Natural killer cell treated with Interleukin-12 subunit alpha and Interleukin-12 subunit beta and Interleukin-15 and Interleukin-18, amount 100 ng/mL, for 72 hours (primary cell): ENCODE measurements around the gene CDK5RAP3. TPM values are rescaled to one million over a fixed set of nuclear protein-coding genes. Genes with fewer than 3 reads are reported as not detected.
A peak's percentile ranks its signal among the peaks of the same experiment; 100 is the strongest.

Experiments
- ATAC-seq, 2 donors: fragments of 150-1000 bp; cut with Tn5 transposase in 1 of 2; sonication (Bioruptor Pico), chemical (Tn5 transposase) in 1 of 2; 2 replicates each; pipeline ENCODE4 v1.10.0; 2021
- DNase-seq: peaks from one replicate; pipeline ENCODE4 v3.0.0; 2022; ENCODE audit warnings: low spot score
- H3K27ac Mint-ChIP-seq, 2 donors: 1 replicate in 1 of 2; 2 replicates in 1 of 2; pipeline ENCODE4 v1.8.0; 2022; ENCODE audit warnings: mixed read lengths in 2 of 2, mild to moderate bottlenecking in 1 of 2, moderate library complexity in 1 of 2
- H3K27me3 Mint-ChIP-seq, 2 donors: 1 replicate in 1 of 2; 2 replicates in 1 of 2; pipeline ENCODE4 v1.8.0; 2022; ENCODE audit warnings: mixed read lengths in 2 of 2
- H3K36me3 Mint-ChIP-seq: one replicate; pipeline ENCODE4 v1.8.0; 2022; ENCODE audit warnings: mixed read lengths
- H3K4me1 Mint-ChIP-seq, 2 donors: 1 replicate in 1 of 2; 2 replicates in 1 of 2; pipeline ENCODE4 v1.8.0; 2022; ENCODE audit warnings: low read depth in 2 of 2, mixed read lengths in 2 of 2, mild to moderate bottlenecking in 1 of 2
- H3K4me3 Mint-ChIP-seq: one replicate; pipeline ENCODE4 v1.8.0; 2022; ENCODE audit warnings: mixed read lengths
- H3K9me3 Mint-ChIP-seq: 2 replicates; pipeline ENCODE4 v1.8.0; 2022; ENCODE audit warnings: mixed read lengths
- total RNA-seq, 2 donors: library from RNA; stranded (reverse); gene quantifications; one replicate each; pipeline ENCODE4 v1.2.3, GENCODE V29; 2022

Gene CDK5RAP3
- total RNA-seq, 2 donors from 2014 or later = 150 to 278 TPM

DNA sequence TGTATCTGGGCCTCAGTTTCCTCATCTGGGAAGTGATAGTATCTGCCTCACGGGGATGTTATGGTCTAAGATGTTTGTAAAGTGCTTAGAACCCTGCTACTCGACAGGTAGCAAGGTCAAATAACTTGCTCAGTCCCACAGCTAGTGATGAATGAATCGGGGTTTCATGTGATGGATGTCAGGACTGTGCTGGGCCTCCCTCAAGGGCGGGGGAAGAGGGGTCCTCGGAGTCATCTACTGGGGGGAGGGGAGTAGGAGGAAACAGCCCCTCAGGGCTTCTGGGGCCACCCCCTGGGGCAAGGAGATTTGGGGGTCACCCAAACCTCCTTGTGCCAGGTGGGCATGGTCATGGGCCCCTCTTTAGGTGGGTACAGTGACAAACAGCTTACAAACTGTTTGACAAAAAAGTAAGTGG lies 28.8 kb upstream of the CDK5RAP3 start:
- Mint-ChIP-seq H3K4me3 (peak overlapping the region; percentile 80), H3K4me1 (peaks cover 28 to 35% of the 10 kb centered on the region in 2 donors), H3K9me3 (peaks cover 3% of the 10 kb centered on the region), H3K36me3 (peaks cover 8% of the 10 kb centered on the region), H3K27ac (peak overlapping the region; percentile 54 to 71), H3K27me3 (no peaks in the 10 kb centered on the region)
- DNase-seq = peak; percentile 23
- no peak for ATAC-seq

DNA sequence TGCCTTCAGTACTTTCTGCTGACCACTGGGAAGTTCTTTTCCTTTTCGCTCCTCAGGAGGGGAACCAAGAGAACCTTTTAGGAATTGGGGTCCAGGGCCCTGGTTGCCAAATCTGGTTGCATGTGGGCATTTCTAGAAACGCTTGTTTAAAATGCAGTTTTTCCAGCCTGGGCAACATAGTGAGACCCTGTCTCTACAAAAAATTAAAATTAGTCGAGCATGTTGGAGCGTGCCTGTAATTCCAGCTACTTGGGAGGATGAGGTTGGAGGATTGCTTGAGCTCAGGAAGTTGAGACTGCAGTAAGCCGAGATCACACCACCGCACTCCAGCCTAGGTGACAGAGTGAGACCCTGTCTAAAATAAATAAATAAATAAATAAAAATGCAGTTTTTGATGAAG lies 28.3 kb upstream of the CDK5RAP3 start:
- H3K9me3 Mint-ChIP-seq = peaks cover 3% of the 10 kb centered on the region
- DNase-seq (no peak), ATAC-seq (no peak)
- H3K27ac Mint-ChIP-seq = peak overlapping the region; percentile 54 to 71
- H3K4me3 Mint-ChIP-seq = peak overlapping the region; percentile 80
- peaks cover 8% of the 10 kb centered on the region for H3K36me3 Mint-ChIP-seq
- H3K27me3 Mint-ChIP-seq = no peaks in the 10 kb centered on the region
- peaks cover 28 to 35% of the 10 kb centered on the region in 2 donors for H3K4me1 Mint-ChIP-seq

DNA sequence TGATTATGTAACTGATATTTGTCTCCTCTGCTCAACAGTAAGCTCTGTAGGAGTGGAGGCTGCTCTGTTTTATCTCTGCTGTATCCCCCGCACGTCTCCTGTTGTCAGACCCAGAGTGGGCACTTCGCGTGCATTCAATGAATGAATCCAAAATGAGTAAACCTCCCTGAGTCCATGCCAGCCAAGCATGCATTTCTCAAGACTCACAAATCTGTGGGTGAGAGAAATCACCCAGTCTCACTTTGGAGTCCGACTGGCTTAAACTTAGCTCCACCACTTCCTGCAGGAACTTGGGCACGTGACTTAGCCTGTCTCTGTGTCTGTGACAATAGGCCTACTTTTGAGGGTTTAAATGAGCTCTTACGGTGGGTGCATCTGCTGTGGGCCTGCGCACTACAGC lies 25.8 kb upstream of the CDK5RAP3 start:
- Mint-ChIP-seq H3K9me3 (peaks cover 3% of the 10 kb centered on the region), H3K27me3 (no peaks in the 10 kb centered on the region), H3K4me3 (peak overlapping the region; percentile 48), H3K4me1 (peaks cover 38 to 46% of the 10 kb centered on the region in 2 donors), H3K27ac (peak overlapping the region; percentile 46 to 49), H3K36me3 (peaks cover 8% of the 10 kb centered on the region)
- DNase-seq = no peak
- ATAC-seq = peak in 1 of 2 donors; percentile 3

- no peak for DNase-seq
- peaks cover 37 to 44% of the 10 kb centered on the region in 2 donors for H3K4me1 Mint-ChIP-seq
- no peak for ATAC-seq
- no peak overlapping the region for H3K4me3 Mint-ChIP-seq
- H3K9me3 Mint-ChIP-seq = peaks cover 3% of the 10 kb centered on the region
- H3K27ac Mint-ChIP-seq = peak overlapping the region; percentile 46 to 49
- no peaks in the 10 kb centered on the region for H3K27me3 Mint-ChIP-seq
- peaks cover 8% of the 10 kb centered on the region for H3K36me3 Mint-ChIP-seq
Observed at GRCh38 chr17:47945529-47946508, 25.1 kb upstream of the CDK5RAP3 start.

- Mint-ChIP-seq H3K27ac (no peak overlapping the region), H3K36me3 (peaks cover 4% of the 10 kb centered on the region), H3K9me3 (no peaks in the 10 kb centered on the region), H3K27me3 (no peaks in the 10 kb centered on the region), H3K4me1 (peaks cover 30 to 37% of the 10 kb centered on the region in 2 donors), H3K4me3 (no peak overlapping the region)
- ATAC-seq (no peak), DNase-seq (no peak)
Observed at GRCh38 chr17:47946516-47946915, 24.4 kb upstream of the CDK5RAP3 start.

- ATAC-seq = peak; percentile 79 to 85
- Mint-ChIP-seq H3K9me3 (no peaks in the 10 kb centered on the region), H3K4me1 (peaks cover 28 to 35% of the 10 kb centered on the region in 2 donors), H3K27me3 (no peaks in the 10 kb centered on the region), H3K4me3 (no peak overlapping the region), H3K27ac (no peak overlapping the region), H3K36me3 (peaks cover 4% of the 10 kb centered on the region)
- no peak for DNase-seq
Observed at GRCh38 chr17:47946929-47947397, 23.9 kb upstream of the CDK5RAP3 start.

DNA sequence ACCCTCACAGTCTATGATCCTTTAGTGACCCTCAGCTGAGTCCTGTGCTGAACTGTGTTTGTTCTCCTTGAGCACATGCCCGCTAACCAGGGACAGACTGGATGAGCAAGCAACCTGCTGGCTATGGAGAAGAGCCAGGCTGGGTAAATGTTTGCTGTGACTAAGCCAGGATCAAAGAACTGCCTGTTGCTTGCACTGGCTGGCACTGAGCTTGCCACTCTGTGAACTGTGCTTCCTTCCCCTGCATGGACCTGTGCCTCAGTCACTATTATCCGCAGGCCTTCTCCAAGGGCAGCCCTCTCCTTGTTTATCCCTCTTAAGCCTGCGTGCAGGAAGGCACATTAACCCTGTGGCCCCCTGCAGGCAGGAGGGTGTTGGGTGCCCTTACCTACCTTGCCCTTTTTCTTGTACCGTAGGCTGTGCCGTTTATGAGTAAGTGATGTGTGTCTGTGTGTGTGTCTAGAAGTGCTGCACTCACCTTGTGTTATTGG lies 22.2 kb upstream of the CDK5RAP3 start:
- Mint-ChIP-seq H3K4me1 (peaks cover 21 to 24% of the 10 kb centered on the region in 2 donors), H3K36me3 (peaks cover 4% of the 10 kb centered on the region), H3K27ac (peak overlapping the region; percentile 38 to 72), H3K27me3 (no peaks in the 10 kb centered on the region), H3K9me3 (no peaks in the 10 kb centered on the region), H3K4me3 (no peak overlapping the region)
- ATAC-seq = no peak
- no peak for DNase-seq

- H3K4me1 Mint-ChIP-seq = peaks cover 20 to 22% of the 10 kb centered on the region in 2 donors
- DNase-seq = peak; percentile 92
Observed at GRCh38 chr17:47949197-47949759, 21.6 kb upstream of the CDK5RAP3 start.

GRCh38 chr17:47949946-47950345 lies 21.0 kb upstream of the CDK5RAP3 start:
- ATAC-seq = no peak
- H3K4me1 Mint-ChIP-seq = peaks cover 16 to 18% of the 10 kb centered on the region in 2 donors
- peaks cover 2% of the 10 kb centered on the region for H3K36me3 Mint-ChIP-seq
- H3K27me3 Mint-ChIP-seq = no peaks in the 10 kb centered on the region
- DNase-seq = no peak
- no peaks in the 10 kb centered on the region for H3K9me3 Mint-ChIP-seq
- no peak overlapping the region for H3K4me3 Mint-ChIP-seq
- H3K27ac Mint-ChIP-seq = peak overlapping the region in 1 of 2 donors; percentile 38

More at GRCh38 chr17:47949197-47949759, 21.6 kb upstream of the CDK5RAP3 start:
- H3K4me3 Mint-ChIP-seq = peak overlapping the region; percentile 32
- ATAC-seq = peak; percentile 83 to 87
- peak overlapping the region; percentile 38 to 72 for H3K27ac Mint-ChIP-seq
- peaks cover 4% of the 10 kb centered on the region for H3K36me3 Mint-ChIP-seq
- H3K9me3 Mint-ChIP-seq = no peaks in the 10 kb centered on the region
- H3K27me3 Mint-ChIP-seq = no peaks in the 10 kb centered on the region

DNA sequence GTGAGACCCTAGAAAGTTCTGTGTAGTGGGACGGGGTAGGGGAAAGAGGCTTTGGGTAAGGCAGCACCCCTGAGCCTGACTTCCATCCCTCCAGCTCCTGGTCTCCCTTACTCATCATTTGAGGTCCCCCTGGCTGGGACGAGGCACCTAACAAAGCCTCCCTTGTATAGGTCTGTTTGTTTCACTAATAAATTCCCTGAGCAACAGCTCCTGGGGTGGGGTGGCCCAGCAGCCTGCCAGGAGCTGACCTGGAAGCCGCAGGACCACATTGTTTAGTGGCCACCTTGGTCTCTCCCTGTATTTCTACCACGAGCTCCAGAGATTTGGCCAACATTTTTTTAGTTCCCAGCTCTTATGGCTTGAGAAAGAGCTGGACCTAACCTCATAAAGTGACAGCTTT lies 20.5 kb upstream of the CDK5RAP3 start:
- Mint-ChIP-seq H3K36me3 (no peaks in the 10 kb centered on the region), H3K27ac (no peak overlapping the region), H3K4me3 (no peak overlapping the region), H3K4me1 (peaks cover 11 to 13% of the 10 kb centered on the region in 2 donors), H3K9me3 (no peaks in the 10 kb centered on the region), H3K27me3 (no peaks in the 10 kb centered on the region)
- DNase-seq (no peak), ATAC-seq (no peak)

DNA sequence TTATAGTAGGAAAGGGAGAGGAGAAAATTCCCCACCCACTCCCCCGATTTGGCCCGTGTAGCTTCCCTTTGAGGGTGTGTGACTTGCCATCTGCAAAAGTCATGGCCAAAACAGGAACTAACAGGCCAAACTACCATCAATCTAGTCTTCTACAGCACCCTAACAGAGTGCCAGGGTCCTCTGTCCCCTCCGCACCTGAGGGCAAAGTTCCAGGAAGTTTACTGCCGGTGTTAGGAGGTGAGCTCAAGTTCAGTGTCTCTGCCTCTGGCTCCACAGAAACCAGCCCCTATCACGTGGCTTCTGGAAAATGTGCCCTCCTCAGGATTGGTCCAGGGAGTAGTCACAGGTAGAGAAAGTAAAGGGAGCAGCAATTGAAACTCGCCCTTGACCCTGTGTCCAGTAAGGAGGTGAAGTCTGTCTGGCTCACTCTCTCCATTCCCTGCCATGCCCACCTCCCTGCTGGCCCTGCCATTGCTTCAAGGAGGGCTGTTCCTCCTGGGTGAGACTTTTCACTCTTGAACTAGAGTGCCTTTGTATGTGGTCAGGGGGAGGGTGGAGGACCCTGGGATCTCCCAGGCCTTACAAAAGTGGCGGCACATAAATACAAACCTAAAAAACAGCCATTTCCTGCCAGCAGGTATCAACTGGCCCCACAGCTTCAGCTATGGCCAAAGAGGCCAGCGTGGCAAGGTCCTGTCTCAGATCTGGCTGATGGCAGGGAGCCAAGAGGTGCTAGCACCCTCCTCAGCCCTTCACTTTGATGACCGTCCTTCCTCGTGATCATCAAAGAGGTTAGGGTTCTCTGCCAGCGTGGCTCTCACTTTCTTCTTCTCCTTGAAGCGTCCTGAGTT lies 18.5 kb upstream of the CDK5RAP3 start:
- Mint-ChIP-seq H3K27ac (no peak overlapping the region), H3K27me3 (no peaks in the 10 kb centered on the region), H3K36me3 (no peaks in the 10 kb centered on the region), H3K4me1 (peaks cover 10 to 11% of the 10 kb centered on the region in 2 donors), H3K4me3 (no peak overlapping the region), H3K9me3 (no peaks in the 10 kb centered on the region)
- ATAC-seq (no peak), DNase-seq (no peak)

DNA sequence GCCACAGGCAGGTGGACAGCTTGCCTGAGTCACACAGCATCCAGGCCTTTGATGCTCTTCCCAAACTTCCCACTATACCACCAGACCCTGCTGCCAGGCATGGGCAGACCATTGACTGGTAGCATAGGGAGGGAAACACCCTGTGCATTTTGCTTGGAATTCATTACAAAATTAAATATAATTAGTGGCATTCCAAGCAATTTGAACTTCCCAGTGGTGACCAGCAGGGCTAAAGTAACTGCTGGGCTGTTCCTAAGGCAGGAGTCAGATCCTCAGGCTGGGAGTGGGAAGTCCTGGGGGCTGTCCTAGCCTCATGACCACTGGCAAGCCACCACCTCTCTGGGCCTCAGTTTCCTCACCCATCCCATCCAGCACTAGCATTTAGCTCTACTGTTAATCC lies 17.0 kb upstream of the CDK5RAP3 start:
- no peak for ATAC-seq
- no peak overlapping the region for H3K4me3 Mint-ChIP-seq
- no peaks in the 10 kb centered on the region for H3K27me3 Mint-ChIP-seq
- H3K4me1 Mint-ChIP-seq = peaks cover 8% of the 10 kb centered on the region in 2 donors
- no peaks in the 10 kb centered on the region for H3K36me3 Mint-ChIP-seq
- H3K9me3 Mint-ChIP-seq = no peaks in the 10 kb centered on the region
- no peak for DNase-seq
- H3K27ac Mint-ChIP-seq = no peak overlapping the region
